Epithelial cell of esophagus (primary cell): ENCODE measurements around the gene ETS1.

Source experiments
- DNase-seq: peaks from one replicate; pipeline ENCODE4 v3.0.0; 2010; ENCODE audit warnings: low read depth
- H3K4me3 ChIP-seq: 2 replicates; pipeline ENCODE4 v1.5.1; 2011; ENCODE audit warnings: mild to moderate bottlenecking, low read length, control low read depth
- TF ChIP-seq, protein P1 (sequence below): IDR thresholded peaks from 2 replicates; pipeline ENCODE4 v1.5.1; 2011; ENCODE audit warnings: low read depth, mild to moderate bottlenecking, low read length, control low read depth, inconsistent platforms; ENCODE audit not compliant: insufficient read depth; ENCODE audit errors: missing control alignments

The ETS1 gene

GRCh38 chr11:128484172-128484571, 103.2 kb downstream of the ETS1 start:
- TF ChIP-seq, protein P1, sequence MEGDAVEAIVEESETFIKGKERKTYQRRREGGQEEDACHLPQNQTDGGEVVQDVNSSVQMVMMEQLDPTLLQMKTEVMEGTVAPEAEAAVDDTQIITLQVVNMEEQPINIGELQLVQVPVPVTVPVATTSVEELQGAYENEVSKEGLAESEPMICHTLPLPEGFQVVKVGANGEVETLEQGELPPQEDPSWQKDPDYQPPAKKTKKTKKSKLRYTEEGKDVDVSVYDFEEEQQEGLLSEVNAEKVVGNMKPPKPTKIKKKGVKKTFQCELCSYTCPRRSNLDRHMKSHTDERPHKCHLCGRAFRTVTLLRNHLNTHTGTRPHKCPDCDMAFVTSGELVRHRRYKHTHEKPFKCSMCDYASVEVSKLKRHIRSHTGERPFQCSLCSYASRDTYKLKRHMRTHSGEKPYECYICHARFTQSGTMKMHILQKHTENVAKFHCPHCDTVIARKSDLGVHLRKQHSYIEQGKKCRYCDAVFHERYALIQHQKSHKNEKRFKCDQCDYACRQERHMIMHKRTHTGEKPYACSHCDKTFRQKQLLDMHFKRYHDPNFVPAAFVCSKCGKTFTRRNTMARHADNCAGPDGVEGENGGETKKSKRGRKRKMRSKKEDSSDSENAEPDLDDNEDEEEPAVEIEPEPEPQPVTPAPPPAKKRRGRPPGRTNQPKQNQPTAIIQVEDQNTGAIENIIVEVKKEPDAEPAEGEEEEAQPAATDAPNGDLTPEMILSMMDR = peak; percentile 15
- no peak overlapping the region for H3K4me3 ChIP-seq

GRCh38 chr11:128483211-128483788, 104.1 kb downstream of the ETS1 start:
- no peak for DNase-seq
- no peak overlapping the region for H3K4me3 ChIP-seq
- TF ChIP-seq, protein P1 = no peak

More at GRCh38 chr11:128484172-128484571, 103.2 kb downstream of the ETS1 start:
- no peak for DNase-seq

DNA sequence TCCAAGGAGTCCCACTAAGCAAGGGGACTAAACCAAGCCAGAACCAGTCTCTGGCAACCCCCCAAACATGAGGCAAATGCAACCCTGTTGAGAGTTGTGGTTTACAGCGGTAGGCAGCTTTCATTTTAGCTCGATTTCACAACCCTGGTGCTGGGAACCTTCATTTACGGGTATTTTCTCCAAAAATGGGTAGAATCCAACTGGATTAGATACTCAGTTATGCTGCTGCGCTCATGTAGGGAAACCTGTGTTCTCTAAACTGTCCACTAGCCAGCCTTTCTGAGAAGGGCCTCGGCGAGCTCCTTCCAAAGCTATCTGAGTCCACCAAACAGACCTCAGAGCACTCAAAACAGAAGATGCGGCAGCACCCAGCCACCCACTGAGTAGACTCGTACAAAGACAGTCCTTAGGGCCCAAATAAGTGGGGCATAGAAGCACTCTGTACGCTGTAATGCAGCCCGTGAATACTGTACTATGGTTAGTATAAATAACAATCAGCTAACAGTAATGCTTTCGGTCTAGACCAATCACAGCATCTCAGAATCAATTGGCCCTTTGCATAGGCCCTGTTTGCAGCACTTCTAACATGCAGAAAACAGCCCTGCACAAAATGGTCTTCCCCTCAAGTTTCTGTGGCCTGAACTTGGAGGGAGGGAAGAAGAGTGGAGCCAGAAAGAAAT, 104.7 kb downstream of the ETS1 start:
- no peak overlapping the region for H3K4me3 ChIP-seq
- TF ChIP-seq, protein P1 = no peak
- no peak for DNase-seq

GRCh38 chr11:128482092-128482491, 105.3 kb downstream of the ETS1 start:
- TF ChIP-seq, protein P1 = no peak
- no peak overlapping the region for H3K4me3 ChIP-seq
- DNase-seq = no peak

- DNase-seq = peak; percentile 29
- no peak overlapping the region for H3K4me3 ChIP-seq
- TF ChIP-seq, protein P1 = no peak
These were observed 106.2 kb downstream of the ETS1 start for GRCh38 chr11:128481135-128481534.

DNA sequence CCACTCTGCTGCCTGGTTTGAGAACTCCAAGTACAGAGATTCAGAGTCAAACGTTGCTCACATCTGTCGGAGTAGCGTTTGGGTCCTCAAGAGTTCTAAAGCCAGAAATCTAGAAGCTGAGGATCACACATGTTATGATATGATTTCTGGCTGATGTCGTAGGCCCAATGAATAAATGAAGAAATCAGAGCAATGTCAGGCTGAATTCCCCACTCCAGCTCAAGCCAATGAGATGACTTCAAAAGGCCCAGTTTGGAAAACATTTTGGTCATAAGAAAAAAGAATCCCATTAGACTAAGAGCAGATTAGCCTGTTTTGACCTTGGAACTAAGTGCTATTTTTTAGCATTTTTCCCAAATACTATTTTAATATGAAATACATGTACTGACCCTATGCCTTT, 106.7 kb downstream of the ETS1 start:
- no peak overlapping the region for H3K4me3 ChIP-seq
- no peak for DNase-seq
- TF ChIP-seq, protein P1 = no peak

DNA sequence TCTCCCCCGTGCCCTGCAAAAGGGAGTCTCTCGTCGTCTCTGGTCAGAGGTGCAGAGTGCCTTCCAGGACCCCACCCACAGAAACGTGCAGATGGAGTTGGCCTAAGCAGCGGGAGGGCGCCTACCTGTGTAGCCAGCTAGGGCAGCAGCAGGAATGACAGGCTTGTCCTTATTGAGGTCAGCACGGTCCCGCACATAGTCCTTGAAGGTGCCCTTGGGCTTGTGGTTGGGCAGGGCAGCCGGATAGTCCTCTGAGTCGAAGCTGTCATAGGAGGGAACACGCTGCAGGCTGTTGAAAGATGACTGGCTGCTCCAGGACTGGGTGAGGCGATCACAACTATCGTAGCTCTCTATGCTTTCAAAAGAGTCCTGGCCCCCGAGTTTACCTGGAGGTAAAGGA, 107.3 kb downstream of the ETS1 start:
- H3K4me3 ChIP-seq = no peak overlapping the region
- no peak for DNase-seq
- TF ChIP-seq, protein P1 = no peak
